Measurements from ENCODE around the gene SLC35F6. TPM values are rescaled to one million over a fixed set of nuclear protein-coding genes. Genes with fewer than 3 reads are reported as not detected.

Gene SLC35F6
- total and polyA plus RNA-seq, 4 donors, result 11.4 to 30.7 (median 19.0) TPM

- Histone ChIP-seq H3K9me3 (ENCODE audit: control insufficient read depth in 4 of 4, low read length in 3 of 4) (no peaks in the 10 kb centered on the region), H3K9ac (ENCODE audit: low read depth in 1 of 2, low read length in 2 of 2) (no peak overlapping the region), H3K36me3 (ENCODE audit: control insufficient read depth in 4 of 4, insufficient read depth in 3 of 4, low read depth in 1 of 4, low read length in 3 of 4) (no peaks in the 10 kb centered on the region), H3K4me1 (ENCODE audit: control insufficient read depth in 4 of 4, insufficient read depth in 4 of 4, low read length in 3 of 4) (peaks cover 0 to 17% (median 12%) of the 10 kb centered on the region in 4 donors), H3K27ac (ENCODE audit: low read depth in 1 of 2, low read length in 2 of 2) (no peak overlapping the region), H3K27me3 (ENCODE audit: control insufficient read depth in 4 of 4, insufficient read depth in 4 of 4, low read length in 3 of 4) (peaks cover 0 to 3% (median 0%) of the 10 kb centered on the region in 4 donors), H3K4me3 (ENCODE audit: low read depth in 1 of 3, low read length in 3 of 3) (no peak overlapping the region)
- no peak for DNase-seq (ENCODE audit: low spot score)
- WGBS, result 68% methylated on average over 101 of the region's 101 CpGs
- TF ChIP-seq TAF1 (conservative IDR thresholded peaks at IDR 0.05) (no peak), RAD21 (IDR thresholded peaks at IDR 0.05) (no peak)
Measured at GRCh38 chr2:26727641-26728561, 36.2 kb upstream of the SLC35F6 start.

DNA sequence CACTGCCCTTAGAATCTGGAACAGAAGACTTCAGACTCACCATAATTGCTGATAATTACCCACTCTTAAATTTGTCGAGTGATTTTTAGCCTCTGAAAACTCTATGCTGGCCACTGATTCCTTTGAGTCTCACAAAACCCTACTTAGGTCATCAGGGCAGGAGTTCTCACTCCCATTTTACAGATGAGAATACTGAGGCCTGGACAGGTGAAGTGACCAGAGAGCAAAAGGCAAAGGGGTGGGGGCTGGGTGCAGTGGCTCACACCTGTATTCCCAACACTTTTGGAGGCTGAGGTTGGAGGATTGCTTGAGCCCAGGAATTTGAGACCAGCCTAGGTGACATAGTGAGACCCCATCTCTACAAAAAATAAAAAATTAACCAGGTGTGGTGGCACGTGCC lies 34.8 kb upstream of the SLC35F6 start:
- no peaks in the 10 kb centered on the region for H3K9me3 ChIP-seq (ENCODE audit: control insufficient read depth in 4 of 4, low read length in 3 of 4)
- TF ChIP-seq HNF4A (conservative IDR thresholded peaks at IDR 0.05) (no peak), HNF4G (IDR thresholded peaks at IDR 0.05) (no peak), TAF1 (conservative IDR thresholded peaks at IDR 0.05) (no peak), EGR1 (IDR thresholded peaks at IDR 0.05; ENCODE audit: low read depth in 2 of 2) (no peak), ATF3 (IDR thresholded peaks at IDR 0.05) (no peak)
- H3K27me3 ChIP-seq (ENCODE audit: control insufficient read depth in 4 of 4, insufficient read depth in 4 of 4, low read length in 3 of 4), result peaks cover 0 to 3% (median 0%) of the 10 kb centered on the region in 4 donors
- no peak for DNase-seq (ENCODE audit: low spot score)
- no peak overlapping the region for H3K9ac ChIP-seq (ENCODE audit: low read depth in 1 of 2, low read length in 2 of 2)
- 91% methylated on average over 2 of the region's 2 CpGs for WGBS
- H3K4me3 ChIP-seq (ENCODE audit: low read depth in 1 of 3, low read length in 3 of 3), result no peak overlapping the region
- no peak overlapping the region for H3K27ac ChIP-seq (ENCODE audit: low read depth in 1 of 2, low read length in 2 of 2)
- H3K4me1 ChIP-seq (ENCODE audit: control insufficient read depth in 4 of 4, insufficient read depth in 4 of 4, low read length in 3 of 4), result peaks cover 0 to 6% (median 1%) of the 10 kb centered on the region in 4 donors
- no peaks in the 10 kb centered on the region for H3K36me3 ChIP-seq (ENCODE audit: control insufficient read depth in 4 of 4, insufficient read depth in 3 of 4, low read depth in 1 of 4, low read length in 3 of 4)

DNA sequence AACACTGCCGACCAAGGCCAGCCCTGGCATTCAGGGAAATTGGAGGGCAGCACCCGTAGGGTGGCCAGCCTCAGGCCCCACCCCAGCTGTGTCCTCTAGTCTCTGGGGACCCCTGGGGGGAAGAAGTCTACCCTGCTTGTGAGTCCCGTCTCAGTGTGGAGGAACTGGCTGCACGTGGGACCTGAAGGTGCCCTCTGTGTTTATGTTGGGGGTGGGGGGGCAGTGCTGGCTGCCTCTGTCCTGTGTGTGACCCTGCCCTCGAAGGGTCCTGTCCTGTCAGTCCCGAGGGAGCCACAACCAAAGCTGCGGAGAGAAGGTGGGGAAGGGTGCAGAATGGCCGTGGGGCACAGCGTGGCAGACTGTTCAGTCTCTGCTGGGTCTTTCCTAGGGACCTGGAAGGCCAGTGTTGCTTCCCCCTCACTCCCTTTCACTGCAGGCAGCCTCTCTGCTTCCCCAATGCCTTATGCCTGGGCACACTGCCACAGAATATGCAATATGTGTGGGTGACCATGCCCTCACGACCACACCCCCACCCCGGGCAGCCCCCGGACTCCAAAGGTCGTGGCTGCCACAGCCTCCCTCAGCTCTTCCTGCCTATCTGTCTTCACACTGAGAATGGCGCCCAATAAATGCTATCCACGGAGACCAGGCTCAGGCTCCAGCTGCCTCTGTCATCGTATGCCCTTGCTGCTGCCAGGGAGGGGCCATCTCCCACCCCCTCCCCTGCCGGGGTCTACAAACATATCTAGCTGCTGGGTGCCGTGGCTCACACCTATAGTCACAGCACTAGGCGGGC lies 33.3 kb upstream of the SLC35F6 start:
- Histone ChIP-seq H3K4me1 (ENCODE audit: control insufficient read depth in 4 of 4, insufficient read depth in 4 of 4, low read length in 3 of 4) (peaks cover under 1 to 8% (median 4%) of the 10 kb centered on the region in 4 donors), H3K27me3 (ENCODE audit: control insufficient read depth in 4 of 4, insufficient read depth in 4 of 4, low read length in 3 of 4) (peaks cover 0 to 3% (median 0%) of the 10 kb centered on the region in 4 donors), H3K9ac (ENCODE audit: low read depth in 1 of 2, low read length in 2 of 2) (no peak overlapping the region), H3K27ac (ENCODE audit: low read depth in 1 of 2, low read length in 2 of 2) (no peak overlapping the region), H3K36me3 (ENCODE audit: control insufficient read depth in 4 of 4, insufficient read depth in 3 of 4, low read depth in 1 of 4, low read length in 3 of 4) (no peaks in the 10 kb centered on the region), H3K4me3 (ENCODE audit: low read depth in 1 of 3, low read length in 3 of 3) (no peak overlapping the region), H3K9me3 (ENCODE audit: control insufficient read depth in 4 of 4, low read length in 3 of 4) (no peaks in the 10 kb centered on the region)
- WGBS, result 59% methylated on average over 19 of the region's 19 CpGs
- no peak for DNase-seq (ENCODE audit: low spot score)
- TF ChIP-seq RAD21 (IDR thresholded peaks at IDR 0.05) (no peak), JUND (IDR thresholded peaks at IDR 0.05) (no peak), FOXA1 (IDR thresholded peaks at IDR 0.05) (no peak), YY1 (IDR thresholded peaks at IDR 0.05) (no peak), SP1 (IDR thresholded peaks at IDR 0.05) (no peak), GABPA (IDR thresholded peaks at IDR 0.05 in 1 of 2, conservative IDR thresholded peaks at IDR 0.05 in 1 of 2) (no peak), HNF4G (IDR thresholded peaks at IDR 0.05) (no peak), HNF4A (conservative IDR thresholded peaks at IDR 0.05) (peak; percentile 40 to 48), FOXA2 (IDR thresholded peaks at IDR 0.05) (no peak), NR2F2 (IDR thresholded peaks at IDR 0.05) (no peak), RXRA (IDR thresholded peaks at IDR 0.05) (peak in 1 of 2 donors; percentile 51), REST (IDR thresholded peaks at IDR 0.05) (no peak), CTCF (IDR thresholded peaks at IDR 0.05; ENCODE audit: low read depth, low read length, missing input control) (no peak), EGR1 (IDR thresholded peaks at IDR 0.05; ENCODE audit: low read depth in 2 of 2) (no peak), TAF1 (conservative IDR thresholded peaks at IDR 0.05) (no peak), ATF3 (IDR thresholded peaks at IDR 0.05) (no peak)
- TF ChIP-seq, protein P1, sequence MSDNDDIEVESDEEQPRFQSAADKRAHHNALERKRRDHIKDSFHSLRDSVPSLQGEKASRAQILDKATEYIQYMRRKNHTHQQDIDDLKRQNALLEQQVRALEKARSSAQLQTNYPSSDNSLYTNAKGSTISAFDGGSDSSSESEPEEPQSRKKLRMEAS (IDR thresholded peaks at IDR 0.05), result no peak
